Stimulated activated CD4-positive, alpha-beta T cell treated with anti-CD3 and anti-CD28 coated beads, Interleukin-12 subunit alpha, Interleukin-12 subunit beta, amount 100 ng/mL, for 24 hours (primary cell): Measurements from ENCODE around the gene PVALB.

ENCODE experiments used
- DNase-seq, 2 experiments: peaks; one replicate each; pipeline ENCODE4 v3.0.0-alpha.2; 2020; ENCODE audit warnings: low read depth in 2 of 2

PVALB gene

DNA sequence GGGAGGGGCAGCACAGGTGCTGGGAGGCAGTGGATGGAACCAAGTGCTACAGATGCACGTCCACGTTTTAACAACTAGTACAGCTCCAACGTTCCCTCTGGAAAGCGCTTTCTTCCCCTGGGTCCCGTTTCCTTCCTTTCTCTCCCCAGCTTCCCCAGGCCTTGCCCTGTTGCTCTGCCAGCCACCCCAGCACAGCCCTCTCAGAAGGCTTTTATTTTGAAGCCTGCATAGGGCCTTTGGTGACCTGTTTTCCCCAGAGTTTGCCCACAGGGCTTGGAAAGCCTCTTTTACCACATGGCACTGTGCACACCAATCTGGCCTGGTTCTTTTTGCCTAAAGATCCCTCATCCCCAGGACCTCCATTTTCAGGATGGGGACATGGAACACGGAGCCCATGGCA lies 30.1 kb upstream of the PVALB start:
- no peak for DNase-seq

DNA sequence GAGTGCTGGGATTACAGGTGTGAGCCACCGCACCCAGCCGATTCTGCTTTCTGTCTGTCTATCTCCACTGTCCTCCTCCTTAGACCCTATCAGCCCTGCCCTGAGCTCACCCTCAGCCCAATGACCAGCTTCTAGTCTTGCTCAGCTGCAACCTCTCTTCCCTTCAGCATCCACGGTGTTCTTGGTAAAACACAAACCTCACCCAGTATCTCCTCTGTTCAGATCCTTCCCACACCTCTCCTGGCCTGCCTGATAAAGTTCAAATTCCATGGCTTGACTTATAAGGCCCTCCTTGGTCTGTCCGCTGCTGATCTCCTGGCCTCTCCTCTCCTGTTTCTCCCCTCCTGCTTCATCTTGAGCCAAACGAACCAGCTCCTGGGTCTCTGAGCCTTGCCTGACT lies 29.4 kb upstream of the PVALB start:
- no peak for DNase-seq

DNA sequence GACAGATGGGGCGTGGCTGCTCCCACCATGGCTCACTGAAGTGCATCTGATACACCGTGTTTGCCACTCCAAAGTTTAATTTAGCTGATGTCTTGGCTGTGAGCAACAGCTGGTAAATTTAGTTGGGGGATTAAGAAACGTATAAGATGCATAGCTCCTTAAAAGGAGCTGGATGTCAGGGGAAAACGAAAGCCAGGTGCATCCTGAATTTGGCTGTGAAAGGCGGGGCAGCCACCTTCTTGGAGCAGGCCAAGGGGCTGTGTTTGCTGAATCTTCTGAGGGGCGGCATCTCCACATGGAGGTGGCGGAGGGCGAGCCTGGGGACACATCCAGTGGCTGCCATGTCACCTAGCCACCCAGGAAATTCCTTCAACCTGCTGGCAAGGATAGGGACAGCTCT lies 23.3 kb upstream of the PVALB start:
- no peak for DNase-seq

DNA sequence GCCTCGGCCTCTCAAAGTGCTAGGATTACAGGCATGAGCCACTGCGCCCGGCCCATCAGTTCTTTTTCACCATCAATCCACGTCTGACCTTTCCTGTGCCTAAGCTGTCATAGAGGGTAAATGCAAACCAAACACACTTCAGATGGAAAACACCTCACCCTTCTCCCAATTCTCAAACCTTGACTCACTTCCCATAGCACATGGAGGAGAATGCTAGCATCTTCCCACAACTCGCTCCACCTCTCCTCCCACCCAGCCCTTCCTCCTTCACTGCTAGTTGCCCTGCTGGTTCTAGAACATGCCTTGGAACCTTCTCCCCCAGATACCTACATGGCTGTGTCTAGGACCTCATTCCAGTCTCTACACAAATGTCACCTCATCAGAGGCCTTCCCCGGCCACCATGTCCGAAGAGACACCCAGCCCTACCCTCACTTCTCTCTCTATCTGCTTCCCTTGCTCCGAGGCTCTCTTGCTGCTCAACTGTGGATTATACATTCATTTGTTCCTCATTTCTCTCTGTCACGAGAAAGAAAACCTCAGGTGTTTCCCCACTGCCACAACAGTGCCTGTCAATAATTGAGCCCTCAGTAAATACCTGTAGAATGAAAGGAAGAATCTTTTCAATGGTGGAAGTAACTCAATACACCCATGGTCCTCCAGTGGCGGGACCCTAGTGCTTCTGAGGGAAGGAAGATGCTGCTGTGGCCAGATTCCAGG lies 22.7 kb upstream of the PVALB start:
- no peak for DNase-seq

DNA sequence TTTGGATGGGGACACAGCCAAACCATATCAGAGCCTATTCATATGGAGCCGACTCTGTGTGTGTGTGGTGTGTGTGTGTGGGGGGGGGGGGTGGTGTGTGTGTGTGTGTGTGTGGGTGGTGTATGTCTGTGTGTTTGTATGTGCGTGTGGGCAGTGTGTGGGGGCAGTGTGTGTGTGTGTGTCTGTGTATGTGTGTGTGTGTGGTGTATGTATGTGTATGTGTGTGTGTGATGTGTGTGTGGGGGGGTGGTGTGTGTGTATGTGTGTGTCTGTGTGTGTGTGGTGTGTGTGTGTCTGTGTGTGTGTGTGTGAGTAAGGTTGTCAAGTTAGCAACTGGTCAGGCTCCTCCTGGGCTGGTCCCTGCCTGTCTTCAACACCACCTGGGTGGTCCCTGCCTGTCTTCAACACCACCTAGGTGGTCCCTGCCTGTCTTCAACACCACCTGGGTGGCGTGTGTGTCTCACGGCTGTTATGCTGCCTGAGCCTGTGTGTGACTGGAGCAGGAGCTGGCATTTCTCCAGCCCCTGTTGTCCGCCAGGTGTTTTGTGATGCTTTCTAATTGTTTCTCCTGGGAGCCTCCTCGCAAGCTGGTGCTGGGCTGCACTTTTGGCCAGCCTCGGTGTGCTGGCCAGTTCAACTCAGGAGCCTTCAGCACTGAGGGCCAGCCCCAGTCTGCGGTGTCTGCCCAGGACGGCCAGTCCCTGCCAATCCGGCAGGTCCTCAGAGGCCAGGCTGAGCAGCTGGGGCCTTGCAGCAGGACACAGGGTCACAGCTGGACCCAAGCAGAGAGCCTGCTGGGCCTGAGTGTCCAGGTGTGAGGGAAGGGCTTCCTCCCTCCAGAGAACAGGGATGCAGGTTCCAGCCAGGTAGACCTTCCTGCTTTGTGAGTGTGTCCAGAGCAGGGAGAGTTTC lies 21.5 kb upstream of the PVALB start:
- DNase-seq = no peak

DNA sequence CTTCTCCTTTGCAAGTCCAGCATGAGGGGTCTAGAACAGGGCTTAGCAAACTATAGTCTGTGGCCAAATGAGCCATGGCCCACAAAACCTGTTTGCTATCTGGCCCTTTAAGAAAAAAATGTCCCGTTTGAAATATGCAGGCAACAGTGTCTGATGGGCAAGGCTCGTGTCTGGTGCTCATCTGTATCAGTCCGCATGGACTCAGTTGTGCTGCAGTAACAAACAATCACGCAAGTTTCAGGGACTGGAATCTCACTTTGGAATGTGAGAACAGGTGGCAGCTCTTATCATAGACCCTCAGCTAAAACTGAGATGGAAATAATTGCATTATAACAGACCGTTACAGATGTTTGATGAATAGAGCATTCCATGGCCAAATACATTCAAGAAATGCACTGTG lies 19.1 kb upstream of the PVALB start:
- no peak for DNase-seq

GRCh38 chr22:36833073-36833472 lies 16.2 kb upstream of the PVALB start:
- DNase-seq = no peak

- no peak for DNase-seq
Observed at GRCh38 chr22:36831717-36832116, 14.9 kb upstream of the PVALB start.

GRCh38 chr22:36831206-36831605 lies 14.4 kb upstream of the PVALB start:
- no peak for DNase-seq

GRCh38 chr22:36830601-36831000 lies 13.8 kb upstream of the PVALB start:
- DNase-seq = no peak

GRCh38 chr22:36829370-36830002 lies 12.7 kb upstream of the PVALB start:
- DNase-seq = no peak

DNA sequence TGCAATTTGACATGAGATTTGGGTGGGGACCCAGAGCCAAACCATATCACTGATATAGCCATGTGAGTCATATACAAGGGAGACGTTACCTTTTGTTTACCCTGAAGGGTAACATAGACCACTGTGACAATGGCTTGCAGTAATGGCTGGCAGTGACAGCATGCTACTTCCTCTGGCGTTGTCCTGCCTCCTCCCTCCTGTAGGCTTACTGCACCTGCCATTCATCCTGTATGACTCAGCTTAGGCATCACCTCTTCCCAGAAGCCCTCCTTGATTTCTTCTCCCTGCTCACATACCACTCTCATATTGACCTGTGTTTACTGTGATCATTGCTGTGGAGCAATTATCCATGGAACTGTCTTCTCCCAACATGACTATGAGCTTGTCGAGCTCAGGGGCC lies 12.0 kb upstream of the PVALB start:
- DNase-seq = no peak

- no peak for DNase-seq
Observed at GRCh38 chr22:36826262-36826661, 9.4 kb upstream of the PVALB start.

- DNase-seq = no peak
Observed at GRCh38 chr22:36824655-36825054, 7.8 kb upstream of the PVALB start.

DNA sequence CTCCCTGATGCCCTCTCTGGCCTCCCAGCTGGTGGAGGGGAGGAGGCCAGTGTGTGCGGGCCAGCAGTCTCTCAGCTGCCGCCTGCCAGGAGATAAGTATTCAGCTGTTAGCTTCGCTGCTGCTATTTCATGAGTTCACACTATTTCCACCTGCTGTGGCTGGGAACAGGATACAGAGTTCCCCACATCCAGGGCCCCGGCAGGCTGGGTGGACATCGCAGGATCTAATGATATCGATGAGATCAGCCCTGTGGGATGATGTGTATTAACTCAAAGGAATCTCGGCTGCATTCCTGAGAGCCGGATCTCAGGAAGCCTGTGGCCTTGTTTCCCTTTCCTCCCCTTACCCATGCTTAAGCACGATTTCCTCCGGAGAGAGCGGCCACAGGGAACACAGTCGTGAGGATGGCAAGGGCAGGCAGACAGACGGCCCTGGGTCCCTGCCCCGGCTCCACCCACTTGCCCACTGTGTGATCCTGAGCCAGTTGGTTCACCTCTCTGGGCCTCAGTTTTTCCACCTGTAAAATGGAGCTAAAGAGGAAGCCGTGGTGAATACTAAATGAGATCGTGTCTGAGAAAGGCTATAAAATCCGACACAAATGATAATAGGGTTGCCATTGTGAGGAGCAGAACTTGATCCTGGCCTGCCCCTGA lies 6.5 kb upstream of the PVALB start:
- DNase-seq = no peak

DNA sequence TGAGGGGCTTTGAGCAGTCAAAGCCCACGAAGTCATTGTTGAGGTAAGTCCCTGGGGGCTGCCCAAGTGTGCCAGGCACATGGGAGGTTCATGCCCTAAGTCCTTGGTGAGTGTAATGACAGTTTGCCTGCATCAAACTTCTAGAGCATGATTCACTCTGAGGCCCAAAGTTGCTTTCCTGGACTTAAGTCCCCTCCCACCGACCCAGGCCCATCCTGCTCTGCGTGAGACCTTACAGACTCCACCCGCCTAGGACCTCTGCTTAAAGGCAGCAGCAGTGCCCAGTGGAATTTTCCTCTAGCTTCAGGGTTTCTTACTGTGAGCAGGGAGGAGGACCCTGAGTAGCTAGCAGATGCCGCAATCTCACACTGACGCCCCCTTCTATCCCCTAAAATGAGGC lies 5.7 kb upstream of the PVALB start:
- DNase-seq = no peak

GRCh38 chr22:36819112-36819511 lies 2.3 kb upstream of the PVALB start:
- no peak for DNase-seq

- no peak for DNase-seq
Observed at GRCh38 chr22:36818010-36818642, 1.3 kb upstream of the PVALB start.

DNA sequence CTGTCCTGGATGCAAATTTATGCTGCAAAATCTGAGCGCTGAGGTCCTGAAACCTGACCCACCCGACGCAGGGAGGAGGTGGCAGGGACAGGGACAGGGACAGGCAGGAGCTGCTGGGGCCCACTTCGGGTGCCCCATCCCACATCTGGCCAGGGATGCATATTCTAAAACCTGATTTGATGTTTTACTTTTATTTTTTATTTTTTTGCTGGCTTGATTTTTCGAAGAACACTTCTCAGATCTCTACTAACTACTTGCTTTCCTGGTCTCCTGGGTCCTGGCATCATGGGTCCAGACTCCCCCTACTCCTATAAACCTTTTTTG lies 652 bp upstream of the PVALB start:
- no peak for DNase-seq

GRCh38 chr22:36816339-36816635 lies 548 bp downstream of the PVALB start:
- no peak for DNase-seq

- no peak for DNase-seq
Observed at GRCh38 chr22:36815558-36816338, 1.1 kb downstream of the PVALB start.
